Duodenal mucosa (tissue), 2 donors: ENCODE measurements around the gene LIX1L.

ENCODE experiments used
- H3K27ac ChIP-seq: one replicate; pipeline ENCODE4 v1.7.0; 2013; ENCODE audit warnings: low read depth, low read length
- H3K27me3 ChIP-seq, 2 donors: one replicate each; pipeline ENCODE4 v1.7.0; 2013; ENCODE audit warnings: low read length in 2 of 2, control low read depth in 1 of 2; ENCODE audit not compliant: insufficient read depth in 2 of 2, control insufficient read depth in 1 of 2
- H3K36me3 ChIP-seq, 2 donors: one replicate each; pipeline ENCODE4 v1.7.0; 2013; ENCODE audit warnings: low read length in 2 of 2, control low read depth in 1 of 2; ENCODE audit not compliant: insufficient read depth in 2 of 2, control insufficient read depth in 1 of 2
- H3K4me1 ChIP-seq, 2 donors: one replicate each; pipeline ENCODE4 v1.7.0; 2013; ENCODE audit warnings: low read length in 2 of 2, control low read depth in 1 of 2; ENCODE audit not compliant: insufficient read depth in 2 of 2, control insufficient read depth in 1 of 2
- H3K4me3 ChIP-seq, 2 donors: one replicate each; pipeline ENCODE4 v1.7.0; 2013; ENCODE audit warnings: low read length in 2 of 2, low read depth in 1 of 2
- H3K9ac ChIP-seq, 2 donors: one replicate each; pipeline ENCODE4 v1.7.0; 2013; ENCODE audit warnings: low read length in 2 of 2, low read depth in 1 of 2
- H3K9me3 ChIP-seq, 2 donors: one replicate each; pipeline ENCODE4 v1.7.0; 2013; ENCODE audit warnings: low read length in 2 of 2, control low read depth in 1 of 2; ENCODE audit not compliant: control insufficient read depth in 1 of 2

LIX1L gene

GRCh38 chr1:145918992-145919939 is 38.6 kb downstream of the LIX1L start:
- H3K36me3 ChIP-seq, result peaks cover 6 to 13% of the 10 kb centered on the region in 2 donors
- H3K4me1 ChIP-seq, result peaks cover 12 to 19% of the 10 kb centered on the region in 2 donors
- H3K27me3 ChIP-seq, result no peaks in the 10 kb centered on the region
- H3K27ac ChIP-seq, result peak overlapping the region; percentile 85
- peak overlapping the region; percentile 96 to 98 for H3K9ac ChIP-seq
- peak overlapping the region; percentile 98 to 100 for H3K4me3 ChIP-seq
- no peaks in the 10 kb centered on the region for H3K9me3 ChIP-seq

GRCh38 chr1:145918144-145918991 is 39.4 kb downstream of the LIX1L start, which contains the start of gene PEX11B:
PEX11B (minus strand) TSS chr1:145918717; CDS start chr1:145918688, 29 bp downstream.
- Histone ChIP-seq H3K27ac (peak within 1 kb of the TSS; percentile 85), H3K9me3 (no peaks in the 10 kb centered on the region), H3K27me3 (no peaks in the 10 kb centered on the region), H3K4me3 (peak within 1 kb of the TSS; percentile 98 to 100), H3K4me1 (peaks cover 12 to 19% of the 10 kb centered on the region in 2 donors), H3K9ac (peak within 1 kb of the TSS; percentile 96 to 98), H3K36me3 (peaks cover 6 to 14% of the 10 kb centered on the region in 2 donors)

- Histone ChIP-seq H3K36me3 (peaks cover 6 to 18% of the 10 kb centered on the region in 2 donors), H3K4me1 (peaks cover 12 to 19% of the 10 kb centered on the region in 2 donors), H3K9me3 (no peaks in the 10 kb centered on the region), H3K27ac (no peak overlapping the region), H3K9ac (peak overlapping the region; percentile 96 to 98), H3K4me3 (peak overlapping the region; percentile 98 to 100), H3K27me3 (no peaks in the 10 kb centered on the region)
Observed at GRCh38 chr1:145917595-145917994, 40.2 kb downstream of the LIX1L start.

- Histone ChIP-seq H3K36me3 (peaks cover 11 to 27% of the 10 kb centered on the region in 2 donors), H3K27ac (no peak overlapping the region), H3K9ac (no peak overlapping the region)
Observed at GRCh38 chr1:145916745-145917144, 41.1 kb downstream of the LIX1L start.

GRCh38 chr1:145912128-145912641 is 45.6 kb downstream of the LIX1L start:
- peaks cover 20 to 39% of the 10 kb centered on the region in 2 donors for H3K36me3 ChIP-seq
- no peak overlapping the region for H3K4me3 ChIP-seq
- H3K27ac ChIP-seq, result no peak overlapping the region
- no peak overlapping the region for H3K9ac ChIP-seq
- H3K4me1 ChIP-seq, result peaks cover 3 to 8% of the 10 kb centered on the region in 2 donors
- H3K27me3 ChIP-seq, result no peaks in the 10 kb centered on the region
- no peaks in the 10 kb centered on the region for H3K9me3 ChIP-seq

More at GRCh38 chr1:145916745-145917144, 41.1 kb downstream of the LIX1L start:
- Histone ChIP-seq H3K9me3 (no peaks in the 10 kb centered on the region), H3K4me3 (no peak overlapping the region), H3K4me1 (peaks cover 12 to 19% of the 10 kb centered on the region in 2 donors), H3K27me3 (no peaks in the 10 kb centered on the region)

- H3K27me3 ChIP-seq, result no peaks in the 10 kb centered on the region
- no peak overlapping the region for H3K9ac ChIP-seq
- peaks cover 14 to 25% of the 10 kb centered on the region in 2 donors for H3K36me3 ChIP-seq
- no peak overlapping the region for H3K27ac ChIP-seq
- no peaks in the 10 kb centered on the region for H3K9me3 ChIP-seq
- peaks cover 3 to 4% of the 10 kb centered on the region in 2 donors for H3K4me1 ChIP-seq
- H3K4me3 ChIP-seq, result no peak overlapping the region
Observed at GRCh38 chr1:145908653-145909052, 49.2 kb downstream of the LIX1L start.

- H3K9ac ChIP-seq, result peak overlapping the region in 1 of 2 donors; percentile 30
- peaks cover 3 to 4% of the 10 kb centered on the region in 2 donors for H3K4me1 ChIP-seq
- H3K36me3 ChIP-seq, result peaks cover 13 to 16% of the 10 kb centered on the region in 2 donors
- no peak overlapping the region for H3K4me3 ChIP-seq
- H3K27me3 ChIP-seq, result no peaks in the 10 kb centered on the region
- H3K9me3 ChIP-seq, result no peaks in the 10 kb centered on the region
- H3K27ac ChIP-seq, result no peak overlapping the region
Observed at GRCh38 chr1:145906954-145907753, 50.7 kb downstream of the LIX1L start.

GRCh38 chr1:145901312-145902021 is 56.4 kb downstream of the LIX1L start:
- H3K27me3 ChIP-seq, result no peaks in the 10 kb centered on the region
- no peak overlapping the region for H3K27ac ChIP-seq
- H3K4me1 ChIP-seq, result no peaks in the 10 kb centered on the region
- no peak overlapping the region for H3K9ac ChIP-seq
- peaks cover 0 to 2% of the 10 kb centered on the region in 2 donors for H3K36me3 ChIP-seq
- no peak overlapping the region for H3K4me3 ChIP-seq
- H3K9me3 ChIP-seq, result no peaks in the 10 kb centered on the region

GRCh38 chr1:145898756-145899155 is 59.1 kb downstream of the LIX1L start:
- H3K4me3 ChIP-seq, result no peak overlapping the region
- H3K9ac ChIP-seq, result no peak overlapping the region
- H3K9me3 ChIP-seq, result no peaks in the 10 kb centered on the region
- H3K4me1 ChIP-seq, result no peaks in the 10 kb centered on the region
- peaks cover 0 to 2% of the 10 kb centered on the region in 2 donors for H3K36me3 ChIP-seq
- H3K27ac ChIP-seq, result no peak overlapping the region
- no peaks in the 10 kb centered on the region for H3K27me3 ChIP-seq
